ENCODE measurements around the gene MINAR1.
A peak's percentile ranks its signal among the peaks of the same experiment; 100 is the strongest.

Gene MINAR1, protein sequence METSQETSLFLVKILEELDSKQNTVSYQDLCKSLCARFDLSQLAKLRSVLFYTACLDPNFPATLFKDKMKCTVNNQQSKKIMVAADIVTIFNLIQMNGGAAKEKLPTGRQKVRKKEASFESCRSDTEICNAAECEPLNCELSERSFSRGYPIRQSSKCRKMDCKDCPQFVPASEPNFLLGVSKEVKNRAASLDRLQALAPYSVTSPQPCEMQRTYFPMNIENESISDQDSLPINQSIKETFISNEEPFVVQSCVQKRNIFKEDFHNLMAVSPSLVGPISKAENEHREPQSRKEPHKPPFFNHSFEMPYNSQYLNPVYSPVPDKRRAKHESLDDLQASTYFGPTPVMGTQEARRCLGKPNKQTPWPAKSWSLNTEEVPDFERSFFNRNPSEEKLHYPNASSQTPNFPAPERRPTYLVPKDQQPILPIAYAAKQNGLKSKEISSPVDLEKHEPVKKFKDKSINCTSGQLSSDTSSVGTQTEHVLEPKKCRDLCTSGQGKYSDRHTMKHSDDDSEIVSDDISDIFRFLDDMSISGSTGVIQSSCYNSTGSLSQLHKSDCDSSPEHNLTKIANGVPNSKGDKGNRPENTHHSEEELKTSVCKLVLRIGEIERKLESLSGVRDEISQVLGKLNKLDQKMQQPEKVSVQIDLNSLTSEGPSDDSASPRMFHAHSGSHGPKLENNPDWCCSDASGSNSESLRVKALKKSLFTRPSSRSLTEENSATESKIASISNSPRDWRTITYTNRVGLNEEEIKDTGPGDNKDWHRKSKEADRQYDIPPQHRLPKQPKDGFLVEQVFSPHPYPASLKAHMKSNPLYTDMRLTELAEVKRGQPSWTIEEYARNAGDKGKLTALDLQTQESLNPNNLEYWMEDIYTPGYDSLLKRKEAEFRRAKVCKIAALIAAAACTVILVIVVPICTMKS

GRCh38 chr15:79431636-79432344, at the start of gene MINAR1:
Gene MINAR1 (plus strand): TSS chr15:79432336. CDS start chr15:79456148, 23,812 bp downstream.
- DNase-seq (ENCODE audit: low read depth), result peak; percentile 15
- H3K4me3 ChIP-seq (ENCODE audit: low read length), result peak within 1 kb of the TSS; percentile 55
- TF ChIP-seq, protein P1, sequence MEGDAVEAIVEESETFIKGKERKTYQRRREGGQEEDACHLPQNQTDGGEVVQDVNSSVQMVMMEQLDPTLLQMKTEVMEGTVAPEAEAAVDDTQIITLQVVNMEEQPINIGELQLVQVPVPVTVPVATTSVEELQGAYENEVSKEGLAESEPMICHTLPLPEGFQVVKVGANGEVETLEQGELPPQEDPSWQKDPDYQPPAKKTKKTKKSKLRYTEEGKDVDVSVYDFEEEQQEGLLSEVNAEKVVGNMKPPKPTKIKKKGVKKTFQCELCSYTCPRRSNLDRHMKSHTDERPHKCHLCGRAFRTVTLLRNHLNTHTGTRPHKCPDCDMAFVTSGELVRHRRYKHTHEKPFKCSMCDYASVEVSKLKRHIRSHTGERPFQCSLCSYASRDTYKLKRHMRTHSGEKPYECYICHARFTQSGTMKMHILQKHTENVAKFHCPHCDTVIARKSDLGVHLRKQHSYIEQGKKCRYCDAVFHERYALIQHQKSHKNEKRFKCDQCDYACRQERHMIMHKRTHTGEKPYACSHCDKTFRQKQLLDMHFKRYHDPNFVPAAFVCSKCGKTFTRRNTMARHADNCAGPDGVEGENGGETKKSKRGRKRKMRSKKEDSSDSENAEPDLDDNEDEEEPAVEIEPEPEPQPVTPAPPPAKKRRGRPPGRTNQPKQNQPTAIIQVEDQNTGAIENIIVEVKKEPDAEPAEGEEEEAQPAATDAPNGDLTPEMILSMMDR (conservative IDR thresholded peaks at IDR 0.05; ENCODE audit: low read depth, low read length), result peak; percentile 10

- DNase-seq (ENCODE audit: low read depth), result no peak
- no peak overlapping the region for H3K4me3 ChIP-seq (ENCODE audit: low read length)
- TF ChIP-seq, protein P1 (conservative IDR thresholded peaks at IDR 0.05; ENCODE audit: low read depth, low read length), result no peak
Measured at GRCh38 chr15:79394231-79394630, 37.9 kb upstream of the MINAR1 start.

- no peak overlapping the region for H3K4me3 ChIP-seq (ENCODE audit: low read length)
- TF ChIP-seq, protein P1 (conservative IDR thresholded peaks at IDR 0.05; ENCODE audit: low read depth, low read length), result no peak
- no peak for DNase-seq (ENCODE audit: low read depth)
Measured at GRCh38 chr15:79396850-79397249, 35.3 kb upstream of the MINAR1 start.

DNA sequence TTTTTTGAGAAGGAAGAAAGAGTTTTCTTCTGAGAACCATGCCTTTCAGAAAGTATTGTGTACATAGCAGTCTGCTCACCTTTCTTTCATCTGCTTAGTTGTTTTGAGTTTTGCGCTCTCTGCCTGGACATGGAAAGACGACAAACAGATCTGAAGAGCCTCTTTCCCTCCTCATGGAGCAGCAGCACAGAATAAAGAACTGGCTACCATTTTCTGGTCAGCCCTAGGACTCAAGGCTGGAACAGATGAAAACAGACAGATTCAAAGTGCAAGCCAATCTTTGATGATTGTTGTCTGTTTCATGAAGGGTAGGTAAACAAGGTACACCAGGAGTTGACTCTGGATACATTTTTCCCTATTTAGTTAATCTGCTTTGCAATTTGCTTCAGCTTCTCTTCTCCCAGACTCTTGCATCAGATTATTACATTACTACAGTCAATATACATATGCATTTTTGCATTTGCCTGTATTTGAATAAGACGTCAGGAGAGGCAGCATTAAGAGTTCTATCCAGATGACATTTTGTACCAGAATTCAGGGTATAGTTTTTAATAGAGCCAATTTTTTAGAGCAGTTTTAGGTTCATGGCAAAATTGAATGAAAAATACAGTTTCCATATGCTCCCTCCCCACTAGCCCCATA, 34.7 kb upstream of the MINAR1 start:
- TF ChIP-seq, protein P1 (conservative IDR thresholded peaks at IDR 0.05; ENCODE audit: low read depth, low read length), result no peak
- no peak for DNase-seq (ENCODE audit: low read depth)
- H3K4me3 ChIP-seq (ENCODE audit: low read length), result no peak overlapping the region

DNA sequence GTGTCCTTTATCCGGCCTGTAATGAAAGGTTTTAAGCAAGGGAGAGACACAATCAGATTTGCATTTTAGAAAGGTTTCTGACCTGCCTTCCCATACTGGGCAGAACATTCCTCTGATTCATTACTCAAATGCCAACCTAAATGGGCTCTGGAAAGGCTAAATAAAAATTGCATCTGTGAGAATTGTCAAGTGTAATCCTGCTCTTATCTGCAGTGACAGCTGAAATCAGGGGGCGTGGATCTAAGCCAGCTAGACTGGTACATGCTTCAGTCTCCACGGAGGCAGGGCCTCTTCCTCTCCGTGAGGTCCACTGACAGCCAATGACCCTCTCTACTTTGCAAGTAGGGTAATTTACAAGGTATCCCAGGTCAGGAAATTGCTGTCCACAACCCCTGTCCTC, 32.5 kb upstream of the MINAR1 start:
- DNase-seq (ENCODE audit: low read depth), result peak; percentile 15
- TF ChIP-seq, protein P1 (conservative IDR thresholded peaks at IDR 0.05; ENCODE audit: low read depth, low read length), result no peak

DNA sequence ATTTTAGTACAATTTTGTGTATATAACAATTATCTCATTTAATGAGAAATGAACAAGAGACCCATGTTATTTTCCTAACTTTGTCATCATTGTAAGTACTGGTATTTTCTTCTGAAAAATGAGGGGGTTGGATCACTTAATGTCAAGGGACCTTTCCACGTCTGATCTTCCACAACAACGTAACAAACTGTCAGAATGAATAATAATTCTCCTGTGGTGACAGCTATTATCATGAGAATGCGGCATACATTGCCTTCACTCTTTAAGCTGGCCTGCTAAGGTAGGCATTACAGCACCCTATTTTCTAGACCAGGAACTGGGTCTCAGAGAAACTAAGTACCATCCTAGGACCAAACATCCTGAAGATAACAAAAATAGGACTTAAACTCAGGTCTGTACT, 31.5 kb upstream of the MINAR1 start:
- no peak overlapping the region for H3K4me3 ChIP-seq (ENCODE audit: low read length)
- TF ChIP-seq, protein P1 (conservative IDR thresholded peaks at IDR 0.05; ENCODE audit: low read depth, low read length), result no peak
- DNase-seq (ENCODE audit: low read depth), result no peak

More for the DNA sequence above, 32.5 kb upstream of the MINAR1 start:
- no peak overlapping the region for H3K4me3 ChIP-seq (ENCODE audit: low read length)

All from retinal pigment epithelial cell (primary cell).